H1 (cell line): ENCODE measurements around the gene LHFPL3. TPM values are rescaled to one million over a fixed set of nuclear protein-coding genes. Genes with fewer than 3 reads are reported as not detected.

Experiments
- ATF2 ChIP-seq: IDR thresholded peaks from 2 replicates; pipeline ENCODE4 v1.6.1; 2012; ENCODE audit warnings: low read length, inconsistent platforms
- BACH1 ChIP-seq: IDR thresholded peaks from 2 replicates; pipeline ENCODE4 v1.6.1; 2012; ENCODE audit warnings: low read length, improper control_type of control experiment
- CTBP2 ChIP-seq: IDR thresholded peaks from 2 replicates; pipeline ENCODE4 v1.7.0; 2011; ENCODE audit warnings: borderline replicate concordance, mild to moderate bottlenecking, moderate library complexity, mixed read lengths, low read length; ENCODE audit not compliant: insufficient read depth, insufficient read length
- FOSL1 ChIP-seq: IDR thresholded peaks from 2 replicates; pipeline ENCODE4 v1.6.1; 2011; ENCODE audit warnings: mild to moderate bottlenecking, low read depth, low read length, moderate library complexity; ENCODE audit not compliant: insufficient read depth
- KDM4A ChIP-seq: IDR thresholded peaks from one replicate; pipeline ENCODE4 v1.7.1; 2012; ENCODE audit warnings: low read depth, mild to moderate bottlenecking, moderate library complexity, low read length, inconsistent platforms; ENCODE audit not compliant: severe bottlenecking
- TEAD4 ChIP-seq: IDR thresholded peaks from 2 replicates; pipeline ENCODE4 v1.6.1; 2012; ENCODE audit warnings: low read depth, low read length, inconsistent platforms, mixed read lengths
- polyA plus RNA-seq, 7 experiments: library from polyadenylated mRNA; depleted of rRNA in 3 of 7; stranded (reverse) in 5 of 7; unstranded in 2 of 7; fragments of >200 nt in 5 of 7; fragments of 200-250 nt in 2 of 7; gene quantifications; 1 replicate in 5 of 7; 2 replicates in 1 of 7; 4 replicates in 1 of 7; pipeline versions ENCODE4 v1.2.1 to v1.2.3, GENCODE V29; 2011 to 2013; ENCODE audit warnings: missing spikeins in 2 of 7, mixed read lengths in 2 of 7
- total RNA-seq: library from RNA; stranded (reverse); fragmentation: NEBNext Ultra II Directional; extraction: Animal tissue kit (Norgen Biotek cat#: 25700); gene quantifications from 2 replicates; pipeline ENCODE4 v1.2.1, GENCODE V29; 2021

LHFPL3 gene
- total and polyA plus RNA-seq, 2 of the 8 experiments (the other 6 are each of a cell fraction or from before 2014, with no cell fraction given) = 0.24 to 0.50 TPM

GRCh38 chr7:104386943-104387342 lies 58.5 kb downstream of the LHFPL3 start (continued):
- TF ChIP-seq CTBP2 (no peak), ATF2 (no peak), TEAD4 (no peak), BACH1 (no peak), KDM4A (no peak), FOSL1 (no peak)
